SK-N-SH treated with all-trans-retinoic acid at 6 μM for 48 hours (cell line): ENCODE results near the gene MPZL3.
"Not testable (repeated sequence)": the region's sequence is repeated elsewhere in the genome, so short reads cannot be mapped to it uniquely, and the experiment has no call there.

Experiments used
- ATAC-seq: fragments of 200-7000 bp; cut with Tn5 transposase; 3 replicates; pipeline ENCODE4 v1.9.1; 2020; ENCODE audit warnings: mild to moderate bottlenecking, moderate library complexity
- ARNTL ChIP-seq: fragments of 450-650 bp; formaldehyde crosslinking; IDR thresholded peaks from 2 replicates; pipeline ENCODE4 v1.5.0; 2020; ENCODE audit warnings: low read depth, mild to moderate bottlenecking, moderate library complexity, borderline replicate concordance
- CSDC2 ChIP-seq: fragments of 250-450 bp; sonication (Bioruptor Pico); IDR thresholded peaks from 2 replicates; pipeline ENCODE4 v1.5.0; 2020; ENCODE audit warnings: mild to moderate bottlenecking, moderate library complexity
- ESRRG ChIP-seq: fragments of 250-450 bp; sonication (Bioruptor Pico); IDR thresholded peaks from 2 replicates; pipeline ENCODE4 v1.6.1; 2021; ENCODE audit warnings: mild to moderate bottlenecking
- GLIS3 ChIP-seq: fragments of 250-450 bp; sonication (Bioruptor Pico); IDR thresholded peaks from 2 replicates; pipeline ENCODE4 v1.5.0; 2020; ENCODE audit warnings: mild to moderate bottlenecking, moderate library complexity
- ISL1 ChIP-seq: fragments of 250-450 bp; sonication (Bioruptor Pico); IDR thresholded peaks from 2 replicates; pipeline ENCODE4 v2.1.2; 2022; ENCODE audit warnings: mild to moderate bottlenecking, moderate library complexity
- OSR1 ChIP-seq: fragments of 250-450 bp; sonication (Bioruptor Pico); IDR thresholded peaks from 2 replicates; pipeline ENCODE4 v1.8.0; 2022; ENCODE audit warnings: moderate library complexity, mild to moderate bottlenecking, inconsistent platforms
- PATZ1 ChIP-seq: fragments of 250-450 bp; sonication (Bioruptor Pico); IDR thresholded peaks from 2 replicates; pipeline ENCODE4 v1.8.0; 2020; ENCODE audit warnings: mild to moderate bottlenecking, moderate library complexity, borderline replicate concordance
- PPARA ChIP-seq: fragments of 250-450 bp; sonication (Bioruptor Pico); IDR thresholded peaks from 2 replicates; pipeline ENCODE4 v1.5.0; 2020; ENCODE audit warnings: mild to moderate bottlenecking, borderline replicate concordance
- RARB ChIP-seq: fragments of 250-450 bp; sonication (Bioruptor Pico); IDR thresholded peaks from 2 replicates; pipeline ENCODE4 v1.8.0; 2021; ENCODE audit warnings: mild to moderate bottlenecking, moderate library complexity
- SNAI2 ChIP-seq: fragments of 250-450 bp; sonication (Bioruptor Pico); IDR thresholded peaks from 2 replicates; pipeline ENCODE4 v1.5.0; 2020; ENCODE audit warnings: mild to moderate bottlenecking, moderate library complexity
- TCF4 ChIP-seq: fragments of 250-450 bp; sonication (Bioruptor Pico); IDR thresholded peaks from 2 replicates; pipeline ENCODE4 v1.8.0; 2021; ENCODE audit warnings: mild to moderate bottlenecking, moderate library complexity, borderline replicate concordance
- TOX ChIP-seq: fragments of 250-450 bp; sonication (Bioruptor Pico); IDR thresholded peaks from 2 replicates; pipeline ENCODE4 v1.8.0; 2021; ENCODE audit warnings: mild to moderate bottlenecking, moderate library complexity, borderline replicate concordance
- ZC3H10 ChIP-seq: fragments of 250-450 bp; sonication (Bioruptor Pico); IDR thresholded peaks from 2 replicates; pipeline ENCODE4 v1.5.1; 2021; ENCODE audit warnings: mild to moderate bottlenecking, moderate library complexity
- ZFP3 ChIP-seq: fragments of 250-450 bp; sonication (Bioruptor Pico); IDR thresholded peaks from 2 replicates; pipeline ENCODE4 v1.5.0; 2020; ENCODE audit warnings: mild to moderate bottlenecking, moderate library complexity
- ZFP30 ChIP-seq: fragments of 450-650 bp; formaldehyde crosslinking; IDR thresholded peaks from 2 replicates; pipeline ENCODE4 v1.5.0; 2022; ENCODE audit warnings: mild to moderate bottlenecking, moderate library complexity
- ZNF565 ChIP-seq: fragments of 450-650 bp; formaldehyde crosslinking; conservative IDR thresholded peaks from 2 replicates; pipeline ENCODE4 v1.5.0; 2020; ENCODE audit warnings: low read depth, mild to moderate bottlenecking, moderate library complexity
- ZNF70 ChIP-seq: fragments of 450-650 bp; formaldehyde crosslinking; IDR thresholded peaks from 2 replicates; pipeline ENCODE4 v1.5.0; 2020; ENCODE audit warnings: mild to moderate bottlenecking, moderate library complexity
- ZNF8 ChIP-seq: fragments of 450-650 bp; formaldehyde crosslinking; IDR thresholded peaks from 2 replicates; pipeline ENCODE4 v1.5.0; 2020; ENCODE audit warnings: mild to moderate bottlenecking, moderate library complexity
- TF ChIP-seq, protein P1 (sequence below): fragments of 250-450 bp; sonication (Bioruptor Pico); IDR thresholded peaks from 2 replicates; pipeline ENCODE4 v1.8.0; 2021; ENCODE audit warnings: low read depth, mild to moderate bottlenecking, moderate library complexity, borderline replicate concordance
- TF ChIP-seq, protein P2 (sequence below): fragments of 250-450 bp; sonication (Bioruptor Pico); IDR thresholded peaks from 2 replicates; pipeline ENCODE4 v1.5.1; 2020; ENCODE audit warnings: low read depth, mild to moderate bottlenecking, moderate library complexity
- TF ChIP-seq, protein P3 (sequence below): fragments of 250-450 bp; sonication (Bioruptor Pico); IDR thresholded peaks from 2 replicates; pipeline ENCODE4 v1.5.0; 2020; ENCODE audit warnings: mild to moderate bottlenecking, moderate library complexity

Gene MPZL3

GRCh38 chr11:118186346-118187107, 65.6 kb downstream of the MPZL3 start (continued):
- no peak for TF ChIP-seq PATZ1 (CRISPR knock-in tag)
- TF ChIP-seq, protein P1, sequence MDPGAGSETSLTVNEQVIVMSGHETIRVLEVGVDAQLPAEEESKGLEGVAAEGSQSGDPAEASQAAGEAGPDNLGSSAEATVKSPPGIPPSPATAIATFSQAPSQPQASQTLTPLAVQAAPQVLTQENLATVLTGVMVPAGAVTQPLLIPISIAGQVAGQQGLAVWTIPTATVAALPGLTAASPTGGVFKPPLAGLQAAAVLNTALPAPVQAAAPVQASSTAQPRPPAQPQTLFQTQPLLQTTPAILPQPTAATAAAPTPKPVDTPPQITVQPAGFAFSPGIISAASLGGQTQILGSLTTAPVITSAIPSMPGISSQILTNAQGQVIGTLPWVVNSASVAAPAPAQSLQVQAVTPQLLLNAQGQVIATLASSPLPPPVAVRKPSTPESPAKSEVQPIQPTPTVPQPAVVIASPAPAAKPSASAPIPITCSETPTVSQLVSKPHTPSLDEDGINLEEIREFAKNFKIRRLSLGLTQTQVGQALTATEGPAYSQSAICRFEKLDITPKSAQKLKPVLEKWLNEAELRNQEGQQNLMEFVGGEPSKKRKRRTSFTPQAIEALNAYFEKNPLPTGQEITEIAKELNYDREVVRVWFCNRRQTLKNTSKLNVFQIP (CRISPR knock-in tag) = no peak
- TF ChIP-seq TCF4 = no peak
- TF ChIP-seq ZNF70 (CRISPR knock-in tag) = no peak
- TF ChIP-seq GLIS3 (CRISPR knock-in tag) = no peak

DNA sequence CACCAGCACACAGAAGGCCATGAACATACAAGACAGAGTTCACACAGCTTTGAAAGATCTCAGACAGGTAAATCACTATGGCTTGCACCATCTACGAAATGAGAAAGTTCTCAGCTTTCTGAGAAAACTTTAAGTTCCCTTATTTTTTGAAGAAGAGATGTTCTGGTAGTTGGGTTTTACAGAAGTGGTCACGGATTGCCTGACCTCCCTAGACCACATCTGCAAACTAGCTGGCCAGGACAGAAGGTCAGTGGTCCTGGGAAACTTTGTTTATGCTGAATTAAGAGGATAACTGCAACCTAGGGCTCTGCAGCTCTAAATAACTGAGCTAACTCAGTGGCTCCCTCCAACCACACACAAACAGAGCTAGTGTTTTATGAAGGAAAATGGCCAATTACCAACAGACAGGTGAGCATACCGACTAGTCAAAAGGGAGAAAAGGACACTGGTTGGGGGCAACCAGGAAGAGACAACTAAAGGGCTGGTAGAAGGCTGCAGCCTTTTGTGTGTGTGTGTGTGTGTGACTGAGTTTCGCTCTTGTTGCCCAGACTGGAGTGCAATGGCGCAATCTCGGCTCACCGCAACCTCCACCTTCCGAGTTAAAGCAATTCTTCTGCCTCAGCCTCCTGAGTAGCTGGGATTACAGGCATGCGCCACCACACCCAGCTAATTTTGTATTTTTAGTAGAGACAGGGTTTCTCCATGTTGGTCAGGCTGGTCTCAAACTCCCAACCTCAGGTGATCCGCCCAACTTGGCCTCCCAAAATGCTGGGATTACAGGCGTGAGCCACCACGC, 67.2 kb downstream of the MPZL3 start:
- ATAC-seq = no peak
- no peak for TF ChIP-seq TOX (CRISPR knock-in tag)
- no peak for TF ChIP-seq ISL1 (CRISPR knock-in tag)
- no peak for TF ChIP-seq GLIS3 (CRISPR knock-in tag)
- TF ChIP-seq, protein P2, sequence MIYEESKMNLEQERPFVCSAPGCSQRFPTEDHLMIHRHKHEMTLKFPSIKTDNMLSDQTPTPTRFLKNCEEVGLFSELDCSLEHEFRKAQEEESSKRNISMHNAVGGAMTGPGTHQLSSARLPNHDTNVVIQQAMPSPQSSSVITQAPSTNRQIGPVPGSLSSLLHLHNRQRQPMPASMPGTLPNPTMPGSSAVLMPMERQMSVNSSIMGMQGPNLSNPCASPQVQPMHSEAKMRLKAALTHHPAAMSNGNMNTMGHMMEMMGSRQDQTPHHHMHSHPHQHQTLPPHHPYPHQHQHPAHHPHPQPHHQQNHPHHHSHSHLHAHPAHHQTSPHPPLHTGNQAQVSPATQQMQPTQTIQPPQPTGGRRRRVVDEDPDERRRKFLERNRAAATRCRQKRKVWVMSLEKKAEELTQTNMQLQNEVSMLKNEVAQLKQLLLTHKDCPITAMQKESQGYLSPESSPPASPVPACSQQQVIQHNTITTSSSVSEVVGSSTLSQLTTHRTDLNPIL (CRISPR knock-in tag) = no peak

DNA sequence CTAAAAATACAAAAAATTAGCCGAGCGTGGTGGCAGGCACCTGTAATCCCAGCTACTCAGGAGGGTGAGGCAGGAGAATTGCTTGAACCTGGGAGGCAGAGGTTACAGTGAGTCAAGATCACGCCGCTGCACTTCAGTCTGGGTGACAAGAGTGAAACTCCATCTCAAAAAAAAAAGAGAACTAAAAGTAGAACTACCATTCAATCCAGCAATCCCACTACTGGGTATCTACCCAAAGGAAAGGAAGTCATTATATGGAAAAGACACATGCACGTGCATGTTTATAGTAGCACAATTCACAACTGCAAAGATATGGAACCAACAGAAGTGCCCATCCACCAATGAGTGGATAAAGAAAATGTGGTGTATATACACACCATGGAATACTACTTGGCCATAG, 68.5 kb downstream of the MPZL3 start:
- not testable (repeated sequence) for ATAC-seq

- ATAC-seq = peak; percentile 79
- no peak for TF ChIP-seq ZC3H10 (CRISPR knock-in tag)
Measured at GRCh38 chr11:118180300-118180703, 71.9 kb downstream of the MPZL3 start.

GRCh38 chr11:118176778-118177134, 75.4 kb downstream of the MPZL3 start:
- TF ChIP-seq ISL1 (CRISPR knock-in tag) (no peak), PPARA (CRISPR knock-in tag) (no peak), ZNF565 (no peak), ZNF70 (CRISPR knock-in tag) (no peak), ZFP3 (CRISPR knock-in tag) (no peak), TOX (CRISPR knock-in tag) (no peak), TCF4 (no peak), ZFP30 (CRISPR knock-in tag) (no peak), OSR1 (no peak), ZNF8 (CRISPR knock-in tag) (no peak), CSDC2 (CRISPR knock-in tag) (no peak), ESRRG (no peak), SNAI2 (CRISPR knock-in tag) (no peak), ZC3H10 (CRISPR knock-in tag) (no peak), ARNTL (CRISPR knock-in tag) (no peak), PATZ1 (CRISPR knock-in tag) (no peak), RARB (CRISPR knock-in tag) (no peak), GLIS3 (CRISPR knock-in tag) (no peak)
- TF ChIP-seq, protein P2 (CRISPR knock-in tag) = no peak
- TF ChIP-seq, protein P3, sequence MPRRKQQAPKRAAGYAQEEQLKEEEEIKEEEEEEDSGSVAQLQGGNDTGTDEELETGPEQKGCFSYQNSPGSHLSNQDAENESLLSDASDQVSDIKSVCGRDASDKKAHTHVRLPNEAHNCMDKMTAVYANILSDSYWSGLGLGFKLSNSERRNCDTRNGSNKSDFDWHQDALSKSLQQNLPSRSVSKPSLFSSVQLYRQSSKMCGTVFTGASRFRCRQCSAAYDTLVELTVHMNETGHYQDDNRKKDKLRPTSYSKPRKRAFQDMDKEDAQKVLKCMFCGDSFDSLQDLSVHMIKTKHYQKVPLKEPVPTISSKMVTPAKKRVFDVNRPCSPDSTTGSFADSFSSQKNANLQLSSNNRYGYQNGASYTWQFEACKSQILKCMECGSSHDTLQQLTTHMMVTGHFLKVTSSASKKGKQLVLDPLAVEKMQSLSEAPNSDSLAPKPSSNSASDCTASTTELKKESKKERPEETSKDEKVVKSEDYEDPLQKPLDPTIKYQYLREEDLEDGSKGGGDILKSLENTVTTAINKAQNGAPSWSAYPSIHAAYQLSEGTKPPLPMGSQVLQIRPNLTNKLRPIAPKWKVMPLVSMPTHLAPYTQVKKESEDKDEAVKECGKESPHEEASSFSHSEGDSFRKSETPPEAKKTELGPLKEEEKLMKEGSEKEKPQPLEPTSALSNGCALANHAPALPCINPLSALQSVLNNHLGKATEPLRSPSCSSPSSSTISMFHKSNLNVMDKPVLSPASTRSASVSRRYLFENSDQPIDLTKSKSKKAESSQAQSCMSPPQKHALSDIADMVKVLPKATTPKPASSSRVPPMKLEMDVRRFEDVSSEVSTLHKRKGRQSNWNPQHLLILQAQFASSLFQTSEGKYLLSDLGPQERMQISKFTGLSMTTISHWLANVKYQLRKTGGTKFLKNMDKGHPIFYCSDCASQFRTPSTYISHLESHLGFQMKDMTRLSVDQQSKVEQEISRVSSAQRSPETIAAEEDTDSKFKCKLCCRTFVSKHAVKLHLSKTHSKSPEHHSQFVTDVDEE (CRISPR knock-in tag) = no peak
- ATAC-seq = no peak
